ACC112 (cell line): Measurements from ENCODE around the gene YPEL3.

Experiments
- H2AFZ ChIP-seq: fragments of 200-600 bp; sonication (generic); one replicate; pipeline ENCODE4 v1.6.0; 2017; ENCODE audit warnings: antibody characterized with exemption, low read length; ENCODE audit not compliant: unreplicated experiment
- H3K27ac ChIP-seq: fragments of 200-600 bp; sonication (generic); 2 replicates; pipeline ENCODE4 v1.5.1; 2014; ENCODE audit warnings: low read depth, mild to moderate bottlenecking, antibody characterized with exemption, low read length, moderate library complexity
- H3K27me3 ChIP-seq: fragments of 200-600 bp; sonication (generic); 2 replicates; pipeline ENCODE4 v1.6.1; 2014; ENCODE audit warnings: mild to moderate bottlenecking, antibody characterized with exemption, low read length, moderate library complexity, mixed read lengths; ENCODE audit not compliant: insufficient read depth
- H3K36me3 ChIP-seq: fragments of 200-600 bp; sonication (generic); 2 replicates; pipeline ENCODE4 v1.6.1; 2016; ENCODE audit warnings: mild to moderate bottlenecking, antibody characterized with exemption, low read length, moderate library complexity, mixed read lengths; ENCODE audit not compliant: insufficient read depth
- H3K4me1 ChIP-seq: fragments of 200-600 bp; sonication (generic); one replicate; pipeline ENCODE4 v1.6.1; 2016; ENCODE audit warnings: low read length, mixed read lengths; ENCODE audit not compliant: insufficient read depth, unreplicated experiment, control insufficient read depth
- H3K4me3 ChIP-seq: fragments of 200-600 bp; sonication (generic); 2 replicates; pipeline ENCODE4 v1.5.1; 2014; ENCODE audit warnings: mild to moderate bottlenecking, low read depth, low read length
- H3K79me2 ChIP-seq: fragments of 200-600 bp; sonication (generic); one replicate; pipeline ENCODE4 v1.6.0; 2016; ENCODE audit warnings: low read length; ENCODE audit not compliant: control insufficient read depth, unreplicated experiment, insufficient read depth

Gene YPEL3

GRCh38 chr16:30096105-30096861 lies at the start of gene YPEL3:
YPEL3 (minus strand) TSS chr16:30096213; CDS start chr16:30095482, 731 bp downstream.
- H3K27ac ChIP-seq: peak within 1 kb of the TSS; percentile 52
- peaks cover 13% of the 10 kb centered on the region for H3K4me1 ChIP-seq
- H2AFZ ChIP-seq: peak within 1 kb of the TSS; percentile 92
- peak within 1 kb of the TSS; percentile 79 for H3K4me3 ChIP-seq
- no peaks in the 10 kb centered on the region for H3K27me3 ChIP-seq
- H3K79me2 ChIP-seq: peaks cover 3% of the 10 kb centered on the region
- H3K36me3 ChIP-seq: peaks cover 10% of the 10 kb centered on the region; the same call in 1 of the 2 replicates

GRCh38 chr16:30145657-30146056 lies 49.6 kb upstream of the YPEL3 start:
- Histone ChIP-seq H3K79me2 (no peaks in the 10 kb centered on the region), H3K4me3 (no peak overlapping the region), H3K27ac (no peak overlapping the region), H3K4me1 (no peaks in the 10 kb centered on the region), H2AFZ (no peak overlapping the region), H3K27me3 (no peaks in the 10 kb centered on the region), H3K36me3 (no peaks in the 10 kb centered on the region)

- no peaks in the 10 kb centered on the region for H3K79me2 ChIP-seq
- H3K4me3 ChIP-seq: no peak overlapping the region
- no peak overlapping the region for H3K27ac ChIP-seq
- no peak overlapping the region for H2AFZ ChIP-seq
- no peaks in the 10 kb centered on the region for H3K36me3 ChIP-seq
- H3K27me3 ChIP-seq: no peaks in the 10 kb centered on the region
- H3K4me1 ChIP-seq: no peaks in the 10 kb centered on the region
Observed at GRCh38 chr16:30144917-30145316, 48.9 kb upstream of the YPEL3 start.

- no peak overlapping the region for H3K27ac ChIP-seq
- H3K79me2 ChIP-seq: no peaks in the 10 kb centered on the region
- no peaks in the 10 kb centered on the region for H3K36me3 ChIP-seq
- H3K4me1 ChIP-seq: no peaks in the 10 kb centered on the region
- no peak overlapping the region for H3K4me3 ChIP-seq
- no peaks in the 10 kb centered on the region for H3K27me3 ChIP-seq
- no peak overlapping the region for H2AFZ ChIP-seq
Observed at GRCh38 chr16:30144017-30144416, 48.0 kb upstream of the YPEL3 start.

- Histone ChIP-seq H3K27ac (no peak overlapping the region), H2AFZ (no peak overlapping the region), H3K4me1 (no peaks in the 10 kb centered on the region), H3K4me3 (no peak overlapping the region), H3K79me2 (no peaks in the 10 kb centered on the region), H3K36me3 (no peaks in the 10 kb centered on the region), H3K27me3 (no peaks in the 10 kb centered on the region)
Observed at GRCh38 chr16:30143347-30143702, 47.3 kb upstream of the YPEL3 start.

- no peak overlapping the region for H3K27ac ChIP-seq
- no peak overlapping the region for H3K4me3 ChIP-seq
- H2AFZ ChIP-seq: no peak overlapping the region
- H3K4me1 ChIP-seq: no peaks in the 10 kb centered on the region
- H3K36me3 ChIP-seq: no peaks in the 10 kb centered on the region
- no peaks in the 10 kb centered on the region for H3K79me2 ChIP-seq
- H3K27me3 ChIP-seq: no peaks in the 10 kb centered on the region
Observed at GRCh38 chr16:30142672-30143346, 46.8 kb upstream of the YPEL3 start.

GRCh38 chr16:30141750-30142149 lies 45.7 kb upstream of the YPEL3 start:
- H3K4me1 ChIP-seq: no peaks in the 10 kb centered on the region
- H3K36me3 ChIP-seq: no peaks in the 10 kb centered on the region
- H3K27me3 ChIP-seq: no peaks in the 10 kb centered on the region
- H2AFZ ChIP-seq: no peak overlapping the region
- no peak overlapping the region for H3K4me3 ChIP-seq
- H3K27ac ChIP-seq: no peak overlapping the region
- no peaks in the 10 kb centered on the region for H3K79me2 ChIP-seq

- no peaks in the 10 kb centered on the region for H3K4me1 ChIP-seq
- H3K36me3 ChIP-seq: no peaks in the 10 kb centered on the region
- no peak overlapping the region for H3K4me3 ChIP-seq
- H3K79me2 ChIP-seq: no peaks in the 10 kb centered on the region
- H3K27me3 ChIP-seq: no peaks in the 10 kb centered on the region
- no peak overlapping the region for H2AFZ ChIP-seq
- no peak overlapping the region for H3K27ac ChIP-seq
Observed at GRCh38 chr16:30139583-30140481, 43.8 kb upstream of the YPEL3 start.

- Histone ChIP-seq H3K27ac (no peak overlapping the region), H3K4me1 (no peaks in the 10 kb centered on the region), H3K36me3 (no peaks in the 10 kb centered on the region), H3K4me3 (no peak overlapping the region), H3K79me2 (no peaks in the 10 kb centered on the region), H3K27me3 (no peaks in the 10 kb centered on the region), H2AFZ (no peak overlapping the region)
Observed at GRCh38 chr16:30137897-30138296, 41.9 kb upstream of the YPEL3 start.

GRCh38 chr16:30136971-30137605 lies 41.1 kb upstream of the YPEL3 start:
- H3K4me1 ChIP-seq: no peaks in the 10 kb centered on the region
- no peaks in the 10 kb centered on the region for H3K27me3 ChIP-seq
- H3K79me2 ChIP-seq: no peaks in the 10 kb centered on the region
- H3K27ac ChIP-seq: no peak overlapping the region
- H2AFZ ChIP-seq: no peak overlapping the region
- no peak overlapping the region for H3K4me3 ChIP-seq
- no peaks in the 10 kb centered on the region for H3K36me3 ChIP-seq
